OCI-LY7 (cell line): ENCODE results near the gene RFWD3.

Experiments
- EZH2phosphoT487 ChIP-seq: fragments of 200-600 bp; sonication (generic); IDR thresholded peaks from 2 replicates; pipeline ENCODE4 v1.6.1; 2018; ENCODE audit warnings: low read depth, borderline replicate concordance, mild to moderate bottlenecking, mixed run types, antibody characterized with exemption, low read length, moderate library complexity, mixed read lengths
- TF ChIP-seq, protein P1 (sequence below): fragments of 200-600 bp; sonication (generic); conservative IDR thresholded peaks from 2 replicates; pipeline ENCODE4 v1.5.1; 2014; ENCODE audit warnings: mild to moderate bottlenecking, antibody characterized with exemption, low read length, moderate library complexity, mixed read lengths

DNA sequence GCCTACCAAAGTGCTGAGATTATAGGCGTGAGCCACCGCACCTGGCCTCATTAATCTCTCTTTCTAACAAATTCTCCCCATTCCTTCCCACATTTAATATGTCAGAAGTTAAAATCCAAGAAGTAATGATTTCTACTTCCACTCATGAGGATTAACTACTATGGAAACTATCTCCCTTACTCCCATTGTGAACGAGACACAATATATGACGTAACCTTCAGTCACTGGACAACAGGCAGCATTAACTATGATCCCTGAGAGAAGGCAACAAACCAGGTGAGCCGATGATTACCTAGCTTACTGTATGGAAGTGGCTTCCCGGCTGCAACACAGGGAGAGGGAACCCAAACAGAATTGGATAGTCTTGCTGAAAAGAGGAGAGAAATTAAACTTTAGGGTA is 79.7 kb downstream of the RFWD3 start:
- TF ChIP-seq, protein P1, sequence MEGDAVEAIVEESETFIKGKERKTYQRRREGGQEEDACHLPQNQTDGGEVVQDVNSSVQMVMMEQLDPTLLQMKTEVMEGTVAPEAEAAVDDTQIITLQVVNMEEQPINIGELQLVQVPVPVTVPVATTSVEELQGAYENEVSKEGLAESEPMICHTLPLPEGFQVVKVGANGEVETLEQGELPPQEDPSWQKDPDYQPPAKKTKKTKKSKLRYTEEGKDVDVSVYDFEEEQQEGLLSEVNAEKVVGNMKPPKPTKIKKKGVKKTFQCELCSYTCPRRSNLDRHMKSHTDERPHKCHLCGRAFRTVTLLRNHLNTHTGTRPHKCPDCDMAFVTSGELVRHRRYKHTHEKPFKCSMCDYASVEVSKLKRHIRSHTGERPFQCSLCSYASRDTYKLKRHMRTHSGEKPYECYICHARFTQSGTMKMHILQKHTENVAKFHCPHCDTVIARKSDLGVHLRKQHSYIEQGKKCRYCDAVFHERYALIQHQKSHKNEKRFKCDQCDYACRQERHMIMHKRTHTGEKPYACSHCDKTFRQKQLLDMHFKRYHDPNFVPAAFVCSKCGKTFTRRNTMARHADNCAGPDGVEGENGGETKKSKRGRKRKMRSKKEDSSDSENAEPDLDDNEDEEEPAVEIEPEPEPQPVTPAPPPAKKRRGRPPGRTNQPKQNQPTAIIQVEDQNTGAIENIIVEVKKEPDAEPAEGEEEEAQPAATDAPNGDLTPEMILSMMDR = no peak
- TF ChIP-seq EZH2phosphoT487 = no peak
